Activated naive CD8-positive, alpha-beta T cell treated with anti-CD3 and anti-CD28 coated beads, Interleukin-2, amount 50 U/mL, for 24 hours (primary cell): ENCODE results near the gene SH3RF2.
A peak's percentile ranks its signal among the peaks of the same experiment; 100 is the strongest.

ENCODE experiments used
- ATAC-seq: fragments of 150-1000 bp; cut with Tn5 transposase; one replicate; pipeline ENCODE4 v1.10.0; 2021
- DNase-seq: peaks from one replicate; pipeline ENCODE4 v3.0.0; 2021
- H3K27ac Mint-ChIP-seq: one replicate; pipeline ENCODE4 v1.8.0; 2021; ENCODE audit warnings: mild to moderate bottlenecking, mixed read lengths
- H3K27me3 Mint-ChIP-seq: one replicate; pipeline ENCODE4 v1.8.0; 2021; ENCODE audit warnings: mixed read lengths
- H3K36me3 Mint-ChIP-seq: one replicate; pipeline ENCODE4 v1.8.0; 2021; ENCODE audit warnings: low read depth, mixed read lengths
- H3K4me1 Mint-ChIP-seq: one replicate; pipeline ENCODE4 v1.8.0; 2021; ENCODE audit warnings: mixed read lengths
- H3K4me3 Mint-ChIP-seq: one replicate; pipeline ENCODE4 v1.8.0; 2021; ENCODE audit warnings: mild to moderate bottlenecking, moderate library complexity, mixed read lengths
- H3K9me3 Mint-ChIP-seq: one replicate; pipeline ENCODE4 v1.8.0; 2021; ENCODE audit warnings: mixed read lengths

SH3RF2 gene

DNA sequence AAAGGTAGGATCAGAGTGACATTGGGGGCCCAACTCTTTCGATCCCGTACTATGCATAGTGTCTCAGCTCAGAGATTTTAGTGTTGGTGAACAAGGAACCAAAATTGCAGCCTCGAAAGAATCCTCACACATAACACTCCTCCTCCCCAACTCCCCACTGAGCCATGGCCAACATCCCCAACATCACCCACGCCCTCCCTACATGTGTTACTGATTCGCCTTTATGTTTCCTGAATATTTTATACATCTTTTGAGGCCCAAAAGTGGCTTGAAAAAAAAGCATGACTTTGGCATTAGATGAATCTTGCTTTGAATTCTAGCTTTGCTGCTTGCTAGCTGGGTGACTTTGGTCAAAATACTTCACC lies 123.8 kb downstream of the SH3RF2 start:
- no peak overlapping the region for H3K27ac Mint-ChIP-seq
- ATAC-seq, result no peak
- no peak for DNase-seq
- H3K36me3 Mint-ChIP-seq, result no peaks in the 10 kb centered on the region
- no peaks in the 10 kb centered on the region for H3K4me1 Mint-ChIP-seq
- H3K9me3 Mint-ChIP-seq, result no peaks in the 10 kb centered on the region
- no peak overlapping the region for H3K4me3 Mint-ChIP-seq
- no peaks in the 10 kb centered on the region for H3K27me3 Mint-ChIP-seq

DNA sequence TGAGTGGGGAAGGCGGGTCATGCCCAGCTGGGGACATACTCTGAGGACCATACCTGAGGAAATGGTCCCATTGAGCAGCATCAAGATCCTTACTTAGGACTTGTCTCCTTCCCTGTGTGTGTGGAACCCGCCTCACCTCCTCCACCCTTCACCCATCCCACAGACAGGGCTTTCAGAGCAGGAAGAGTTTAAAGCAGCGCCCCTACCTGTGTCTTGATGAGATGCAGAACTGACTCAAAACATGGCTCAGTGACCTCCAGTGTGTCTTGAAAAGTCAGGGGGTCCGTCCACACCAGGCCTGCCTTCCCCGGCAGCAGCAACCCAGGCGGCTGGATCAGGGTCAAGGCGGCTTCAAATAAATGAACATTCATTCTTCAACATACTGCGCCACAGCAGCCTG lies 130.6 kb downstream of the SH3RF2 start:
- ATAC-seq (no peak), DNase-seq (no peak)
- no peaks in the 10 kb centered on the region for H3K4me1 Mint-ChIP-seq
- no peaks in the 10 kb centered on the region for H3K36me3 Mint-ChIP-seq
- no peak overlapping the region for H3K4me3 Mint-ChIP-seq
- H3K27me3 Mint-ChIP-seq, result no peaks in the 10 kb centered on the region
- no peak overlapping the region for H3K27ac Mint-ChIP-seq
- no peaks in the 10 kb centered on the region for H3K9me3 Mint-ChIP-seq

DNA sequence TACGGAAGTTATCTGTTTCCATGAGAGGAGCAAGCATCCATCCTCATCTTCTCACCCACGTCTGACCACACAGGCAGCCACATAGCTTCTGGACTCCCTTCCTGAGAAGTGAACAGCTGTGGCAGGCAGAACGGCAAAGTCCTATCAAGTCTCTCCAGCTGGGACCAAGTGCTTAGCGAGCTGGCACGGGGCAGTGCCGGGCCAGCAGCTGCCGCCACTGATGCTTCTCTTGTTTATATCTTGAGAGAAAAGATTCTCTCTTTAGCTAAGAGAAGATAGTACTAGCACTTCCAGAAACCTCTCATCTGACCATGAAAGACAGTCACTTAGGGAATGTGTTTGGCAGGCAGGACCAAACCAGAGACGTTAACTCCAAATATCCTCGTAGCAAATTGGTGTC lies 131.8 kb downstream of the SH3RF2 start:
- Mint-ChIP-seq H3K36me3 (no peaks in the 10 kb centered on the region), H3K4me3 (no peak overlapping the region), H3K9me3 (no peaks in the 10 kb centered on the region), H3K27ac (no peak overlapping the region), H3K27me3 (no peaks in the 10 kb centered on the region), H3K4me1 (no peaks in the 10 kb centered on the region)
- ATAC-seq, result no peak
- DNase-seq, result no peak

DNA sequence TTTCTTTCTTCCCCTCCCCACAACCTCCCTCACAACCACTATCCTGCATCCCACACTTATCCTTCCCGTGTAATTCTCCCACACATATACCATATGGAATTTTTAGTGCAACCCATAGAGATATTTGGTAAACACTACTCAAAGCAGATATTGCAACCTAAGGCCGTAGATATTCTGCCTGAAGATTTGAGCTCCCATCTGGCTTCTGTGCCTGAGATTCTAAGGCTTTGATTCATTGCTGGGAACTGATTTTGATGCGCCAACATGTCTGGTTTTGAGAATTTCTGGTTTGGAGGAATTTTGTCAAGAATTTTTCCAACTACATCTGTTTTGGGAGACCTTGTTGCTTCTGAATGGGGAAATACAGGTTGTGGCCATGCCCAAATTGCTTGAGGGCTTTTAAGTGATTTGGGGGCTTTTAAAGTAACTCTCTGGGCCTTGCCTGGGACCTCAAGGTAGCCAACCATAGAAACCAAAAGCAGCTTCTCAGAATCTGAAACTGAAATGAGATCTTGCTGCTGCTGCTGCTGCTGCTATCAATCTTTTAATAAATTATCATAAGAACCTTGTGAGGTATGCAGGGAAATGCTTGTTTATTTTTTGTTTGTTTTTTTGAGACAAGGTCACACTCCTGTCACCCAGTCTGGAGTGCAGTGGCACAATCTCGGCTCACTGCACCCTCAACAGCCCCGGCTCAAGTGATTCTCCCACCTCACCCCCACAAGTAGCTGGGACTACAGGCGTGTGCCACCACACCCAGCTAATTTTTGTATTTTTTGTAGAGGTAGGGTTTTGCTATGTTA lies 132.8 kb downstream of the SH3RF2 start:
- Mint-ChIP-seq H3K36me3 (no peaks in the 10 kb centered on the region), H3K27ac (no peak overlapping the region), H3K4me3 (no peak overlapping the region), H3K4me1 (no peaks in the 10 kb centered on the region), H3K9me3 (no peaks in the 10 kb centered on the region), H3K27me3 (peaks cover 5% of the 10 kb centered on the region)
- ATAC-seq (no peak), DNase-seq (no peak)

DNA sequence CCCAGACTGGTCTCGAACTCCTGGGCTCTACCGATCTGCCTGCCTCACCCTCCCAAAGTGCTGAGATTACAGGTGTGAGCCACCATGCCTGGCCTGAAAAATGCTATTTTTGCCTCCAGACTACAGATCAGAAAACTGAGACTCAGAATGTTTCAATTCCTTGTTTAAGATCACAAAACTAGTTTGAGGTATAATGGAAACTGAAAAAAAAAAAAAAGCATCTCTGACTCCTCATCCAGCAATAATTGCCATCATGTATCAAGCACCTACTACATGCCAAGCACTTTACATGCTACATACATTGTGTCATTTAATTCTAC lies 133.4 kb downstream of the SH3RF2 start:
- ATAC-seq, result no peak

DNA sequence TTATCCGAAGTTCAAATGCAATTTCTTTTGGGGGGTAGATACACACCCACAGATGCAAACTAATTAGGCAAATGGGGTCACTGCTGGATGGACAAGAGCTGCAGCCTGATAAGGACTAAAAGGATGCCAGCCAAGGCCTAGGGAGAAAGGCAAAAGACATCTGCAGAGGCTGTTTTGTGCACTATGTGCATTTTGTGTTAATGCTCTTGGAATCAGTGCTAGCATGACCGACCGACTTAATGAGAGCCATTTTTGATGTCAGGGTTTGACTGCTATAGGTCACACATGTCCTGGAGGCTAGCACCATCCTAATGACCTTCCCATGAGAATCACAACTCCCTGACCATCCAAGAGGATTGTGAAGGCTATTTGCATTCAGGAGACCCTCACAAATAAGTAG lies 134.4 kb downstream of the SH3RF2 start:
- peaks cover 6% of the 10 kb centered on the region for H3K27me3 Mint-ChIP-seq
- H3K4me1 Mint-ChIP-seq, result no peaks in the 10 kb centered on the region
- H3K36me3 Mint-ChIP-seq, result no peaks in the 10 kb centered on the region
- no peaks in the 10 kb centered on the region for H3K9me3 Mint-ChIP-seq
- H3K27ac Mint-ChIP-seq, result no peak overlapping the region
- H3K4me3 Mint-ChIP-seq, result no peak overlapping the region
- DNase-seq (no peak), ATAC-seq (no peak)

More for the DNA sequence above, 133.4 kb downstream of the SH3RF2 start:
- H3K27ac Mint-ChIP-seq, result no peak overlapping the region
- H3K27me3 Mint-ChIP-seq, result peaks cover 5% of the 10 kb centered on the region
- no peaks in the 10 kb centered on the region for H3K36me3 Mint-ChIP-seq
- no peaks in the 10 kb centered on the region for H3K9me3 Mint-ChIP-seq
- no peaks in the 10 kb centered on the region for H3K4me1 Mint-ChIP-seq
- no peak overlapping the region for H3K4me3 Mint-ChIP-seq
- no peak for DNase-seq

DNA sequence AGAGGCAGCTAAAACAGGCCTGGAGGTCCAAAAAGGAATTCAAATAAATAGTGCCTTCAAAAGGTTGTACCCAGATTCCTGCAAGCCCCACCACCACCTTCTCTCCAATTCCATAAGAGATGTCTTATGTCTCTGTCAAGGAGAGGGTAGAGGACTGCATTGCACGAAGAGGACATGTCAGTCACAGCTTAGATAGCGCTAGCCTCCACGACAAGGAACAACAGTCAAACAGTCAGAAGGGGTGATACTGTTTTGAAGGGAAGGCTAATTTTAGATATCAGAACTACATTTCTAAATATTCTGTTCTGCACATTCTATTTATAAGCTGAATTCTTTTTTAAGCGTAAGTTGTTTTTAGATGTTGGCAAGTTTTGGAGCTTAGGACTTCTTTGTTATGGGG lies 134.8 kb downstream of the SH3RF2 start:
- peaks cover 9% of the 10 kb centered on the region for H3K27me3 Mint-ChIP-seq
- no peak overlapping the region for H3K27ac Mint-ChIP-seq
- H3K9me3 Mint-ChIP-seq, result no peaks in the 10 kb centered on the region
- no peaks in the 10 kb centered on the region for H3K36me3 Mint-ChIP-seq
- H3K4me1 Mint-ChIP-seq, result no peaks in the 10 kb centered on the region
- DNase-seq, result no peak
- H3K4me3 Mint-ChIP-seq, result no peak overlapping the region
- ATAC-seq, result no peak

DNA sequence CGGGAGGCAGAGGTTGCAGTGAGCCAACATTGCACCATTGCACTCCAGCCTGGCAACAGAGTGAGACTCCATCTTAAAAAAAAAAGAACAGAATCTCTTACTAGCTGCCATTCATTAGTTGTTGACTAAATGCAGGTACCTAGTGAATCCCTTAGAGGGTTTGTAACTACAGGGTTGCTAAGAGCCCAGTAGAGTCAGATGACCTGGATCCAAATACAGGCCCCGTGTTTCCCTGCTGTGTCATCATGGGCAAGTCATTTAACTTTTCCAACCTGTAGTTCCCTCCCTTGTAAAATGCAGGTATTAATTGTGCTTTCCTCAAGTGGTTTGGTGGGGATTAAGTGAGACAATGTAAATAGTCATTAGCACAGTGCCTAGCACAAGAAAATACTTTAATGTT lies 136.2 kb downstream of the SH3RF2 start:
- Mint-ChIP-seq H3K27me3 (peaks cover 12% of the 10 kb centered on the region), H3K9me3 (no peaks in the 10 kb centered on the region), H3K27ac (no peak overlapping the region), H3K4me1 (no peaks in the 10 kb centered on the region), H3K36me3 (no peaks in the 10 kb centered on the region), H3K4me3 (no peak overlapping the region)
- no peak for ATAC-seq
- DNase-seq, result no peak

DNA sequence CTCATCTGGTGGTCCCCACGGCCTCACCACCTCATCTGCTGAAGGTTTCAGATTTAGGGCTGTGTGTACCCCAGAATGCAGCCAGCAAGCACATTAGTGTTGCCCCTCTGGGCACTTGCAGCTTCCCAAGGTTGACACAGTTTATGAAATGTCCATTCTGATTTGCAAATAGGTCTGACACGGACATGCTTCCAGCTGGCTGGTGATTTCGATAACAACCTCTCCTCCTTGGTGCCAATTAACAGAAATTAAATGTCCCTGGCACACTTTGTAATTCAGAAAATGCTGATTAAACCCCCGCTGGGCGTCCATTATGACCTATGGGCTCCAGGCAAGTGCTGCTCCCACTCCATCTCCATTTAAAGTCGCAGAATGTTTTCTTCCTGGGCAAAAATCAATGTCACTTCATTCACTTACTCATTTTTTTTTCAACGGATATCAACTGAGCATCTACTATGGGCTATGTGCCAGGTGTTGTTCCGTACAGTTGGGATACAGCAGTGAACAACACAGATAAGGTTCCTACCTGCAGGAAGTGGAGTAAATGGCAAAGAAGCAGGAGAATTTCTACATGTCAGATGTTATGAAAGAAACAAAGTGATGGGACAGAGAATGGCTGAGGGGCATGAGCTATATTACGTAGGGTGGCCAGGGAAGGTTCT lies 137.0 kb downstream of the SH3RF2 start:
- Mint-ChIP-seq H3K9me3 (no peaks in the 10 kb centered on the region), H3K36me3 (no peaks in the 10 kb centered on the region), H3K27me3 (peaks cover 13% of the 10 kb centered on the region), H3K4me3 (no peak overlapping the region), H3K27ac (no peak overlapping the region), H3K4me1 (no peaks in the 10 kb centered on the region)
- ATAC-seq, result no peak
- DNase-seq, result no peak

DNA sequence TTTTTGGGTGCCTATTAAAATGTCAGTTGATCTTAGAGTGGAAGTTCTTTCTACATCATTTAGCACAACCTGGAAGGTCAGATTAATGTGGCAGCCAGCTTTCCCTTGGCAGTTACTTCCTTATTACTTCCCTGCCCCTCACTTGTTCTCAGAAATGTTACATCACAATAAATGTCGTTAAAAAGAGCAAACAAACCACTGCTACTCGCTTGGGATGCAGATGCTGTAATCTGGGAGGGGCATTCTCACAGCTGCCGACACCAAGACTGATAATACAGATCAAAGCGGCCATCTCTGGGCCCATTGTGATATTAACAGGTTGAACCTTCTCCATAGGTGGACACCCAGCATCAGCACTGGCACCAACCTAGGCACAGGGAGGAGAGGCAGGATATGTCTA lies 139.7 kb downstream of the SH3RF2 start:
- peaks cover 22% of the 10 kb centered on the region for H3K27me3 Mint-ChIP-seq
- H3K4me1 Mint-ChIP-seq, result peaks cover 11% of the 10 kb centered on the region
- no peak overlapping the region for H3K27ac Mint-ChIP-seq
- no peaks in the 10 kb centered on the region for H3K9me3 Mint-ChIP-seq
- ATAC-seq (no peak), DNase-seq (no peak)
- no peak overlapping the region for H3K4me3 Mint-ChIP-seq
- H3K36me3 Mint-ChIP-seq, result no peaks in the 10 kb centered on the region

DNA sequence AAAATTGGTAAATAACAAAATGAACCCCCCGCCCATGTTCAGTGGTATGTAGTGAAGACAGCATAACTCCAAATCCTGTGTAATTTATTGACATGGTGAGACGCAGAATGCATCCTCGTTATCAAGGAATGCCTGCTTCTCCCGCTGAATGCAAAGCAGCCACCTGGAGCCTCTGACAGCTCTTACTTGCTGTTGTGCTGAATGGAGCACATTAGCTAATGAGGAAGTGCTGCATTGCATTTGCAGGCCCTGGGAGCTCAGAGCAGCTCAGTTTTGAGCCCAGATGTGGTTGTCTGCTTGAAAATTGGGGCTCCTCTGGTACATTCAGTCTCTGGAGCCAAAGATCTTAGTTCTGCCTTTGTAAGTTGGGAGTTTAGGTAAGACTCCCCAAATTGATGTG lies 140.1 kb downstream of the SH3RF2 start:
- H3K27me3 Mint-ChIP-seq, result peaks cover 25% of the 10 kb centered on the region
- no peak for ATAC-seq

DNA sequence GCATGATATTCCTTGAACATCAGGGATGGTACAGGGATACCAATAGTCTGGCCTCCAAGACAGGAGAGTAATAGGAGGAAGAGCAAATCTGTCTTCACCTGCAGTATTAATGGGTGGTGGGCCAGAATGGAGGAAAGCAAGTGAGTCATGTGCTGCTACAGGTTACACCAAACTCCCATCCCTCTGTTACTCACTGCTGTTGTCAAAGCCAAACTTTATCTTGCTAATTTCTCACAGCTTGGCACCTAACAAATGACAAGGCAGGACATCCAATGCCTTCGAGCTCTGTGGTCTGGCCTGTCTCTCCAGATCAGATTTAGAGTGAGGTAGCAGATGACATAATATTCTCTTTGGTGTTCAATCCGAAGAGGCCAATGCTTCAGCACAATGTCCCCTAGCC lies 142.2 kb downstream of the SH3RF2 start:
- H3K4me1 Mint-ChIP-seq, result peaks cover 11% of the 10 kb centered on the region
- DNase-seq, result no peak
- no peak overlapping the region for H3K27ac Mint-ChIP-seq
- H3K36me3 Mint-ChIP-seq, result no peaks in the 10 kb centered on the region
- no peaks in the 10 kb centered on the region for H3K9me3 Mint-ChIP-seq
- no peak for ATAC-seq
- H3K4me3 Mint-ChIP-seq, result no peak overlapping the region
- peaks cover 22% of the 10 kb centered on the region for H3K27me3 Mint-ChIP-seq

More for the DNA sequence above, 140.1 kb downstream of the SH3RF2 start:
- no peak for DNase-seq
- Mint-ChIP-seq H3K4me3 (no peak overlapping the region), H3K36me3 (no peaks in the 10 kb centered on the region), H3K9me3 (no peaks in the 10 kb centered on the region), H3K4me1 (peaks cover 11% of the 10 kb centered on the region), H3K27ac (no peak overlapping the region)

DNA sequence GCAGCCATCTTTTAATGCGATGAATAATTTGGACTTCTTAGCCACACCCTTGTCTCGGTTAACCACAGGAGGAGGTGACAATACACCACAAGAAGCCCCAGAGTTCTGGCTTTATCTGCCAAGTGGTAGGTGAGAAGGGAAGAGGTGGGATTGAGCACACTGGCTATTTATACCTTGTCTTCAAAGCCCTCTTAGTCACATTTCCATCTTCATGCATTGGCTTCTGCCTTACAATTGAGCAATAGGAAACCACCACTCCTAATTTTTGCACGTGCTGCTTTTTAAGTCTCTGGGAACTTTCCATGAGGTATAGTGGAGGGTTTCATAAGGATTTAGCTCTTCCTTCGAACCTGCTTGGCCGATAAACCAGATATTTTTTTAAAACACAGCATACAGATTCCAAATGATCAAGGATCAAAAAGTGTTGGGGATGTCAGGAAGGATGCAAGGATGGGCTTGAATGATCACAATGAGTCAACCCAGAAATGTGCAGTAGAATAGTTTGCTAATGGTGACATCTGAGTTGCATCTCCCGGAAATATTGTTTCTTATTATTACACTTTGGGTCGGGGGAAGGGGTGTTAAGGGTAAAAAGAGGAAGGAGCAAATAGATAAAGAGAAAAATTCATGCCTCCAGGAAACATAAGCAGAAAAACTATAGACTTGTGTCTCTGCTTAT lies 143.5 kb downstream of the SH3RF2 start:
- H3K9me3 Mint-ChIP-seq, result no peaks in the 10 kb centered on the region
- no peak overlapping the region for H3K27ac Mint-ChIP-seq
- no peak overlapping the region for H3K4me3 Mint-ChIP-seq
- peaks cover 20% of the 10 kb centered on the region for H3K27me3 Mint-ChIP-seq
- peaks cover 11% of the 10 kb centered on the region for H3K4me1 Mint-ChIP-seq
- DNase-seq, result peak; percentile 5
- peak; percentile 91 for ATAC-seq
- H3K36me3 Mint-ChIP-seq, result no peaks in the 10 kb centered on the region

DNA sequence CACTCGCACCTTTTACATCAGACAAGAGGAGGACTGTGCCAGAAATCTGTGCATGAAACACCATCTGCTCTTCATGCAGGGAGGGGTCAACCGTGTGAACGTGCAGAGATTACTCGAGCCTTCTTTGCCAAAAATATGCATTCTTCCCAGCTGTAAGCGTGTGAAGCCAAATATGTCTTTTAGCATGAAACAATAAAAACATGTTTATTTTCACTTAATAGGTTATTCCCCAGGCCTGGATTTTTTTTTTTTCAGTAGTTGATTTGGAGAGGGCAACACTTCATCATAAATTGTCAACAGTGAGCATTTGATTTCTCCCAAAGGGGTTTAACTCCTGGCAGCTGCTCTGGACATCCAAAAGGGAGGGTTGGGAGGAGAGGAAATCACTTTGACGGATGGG lies 145.2 kb downstream of the SH3RF2 start:
- no peak overlapping the region for H3K4me3 Mint-ChIP-seq
- H3K4me1 Mint-ChIP-seq, result peaks cover 11% of the 10 kb centered on the region
- no peak overlapping the region for H3K27ac Mint-ChIP-seq
- no peak for ATAC-seq
- H3K36me3 Mint-ChIP-seq, result no peaks in the 10 kb centered on the region
- H3K27me3 Mint-ChIP-seq, result peaks cover 16% of the 10 kb centered on the region
- no peak for DNase-seq
- no peaks in the 10 kb centered on the region for H3K9me3 Mint-ChIP-seq

DNA sequence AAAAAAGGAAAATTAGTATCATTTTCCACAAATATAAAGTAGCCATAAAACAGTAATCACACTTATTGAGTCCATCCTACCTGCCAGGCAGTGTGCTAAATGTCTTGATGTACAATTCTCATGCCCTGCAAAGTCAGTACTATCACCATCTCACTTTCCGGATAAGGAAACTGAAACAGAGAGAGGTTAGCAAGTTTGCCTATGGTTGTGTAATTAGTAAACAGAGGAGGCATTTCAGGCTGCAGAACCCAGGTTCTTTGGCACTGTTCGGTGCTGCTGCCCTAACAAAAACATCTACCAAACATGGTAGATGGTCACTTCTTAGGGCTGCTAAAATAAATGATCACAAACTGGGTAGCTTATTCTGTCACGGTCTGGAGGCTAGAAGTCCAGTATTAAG lies 146.4 kb downstream of the SH3RF2 start:
- DNase-seq (no peak), ATAC-seq (no peak)
- no peak overlapping the region for H3K4me3 Mint-ChIP-seq
- no peaks in the 10 kb centered on the region for H3K9me3 Mint-ChIP-seq
- no peak overlapping the region for H3K27ac Mint-ChIP-seq
- peaks cover 13% of the 10 kb centered on the region for H3K27me3 Mint-ChIP-seq
- H3K4me1 Mint-ChIP-seq, result peaks cover 11% of the 10 kb centered on the region
- no peaks in the 10 kb centered on the region for H3K36me3 Mint-ChIP-seq
